ENCODE results near the gene MCM3AP.

MCM3AP gene

DNA sequence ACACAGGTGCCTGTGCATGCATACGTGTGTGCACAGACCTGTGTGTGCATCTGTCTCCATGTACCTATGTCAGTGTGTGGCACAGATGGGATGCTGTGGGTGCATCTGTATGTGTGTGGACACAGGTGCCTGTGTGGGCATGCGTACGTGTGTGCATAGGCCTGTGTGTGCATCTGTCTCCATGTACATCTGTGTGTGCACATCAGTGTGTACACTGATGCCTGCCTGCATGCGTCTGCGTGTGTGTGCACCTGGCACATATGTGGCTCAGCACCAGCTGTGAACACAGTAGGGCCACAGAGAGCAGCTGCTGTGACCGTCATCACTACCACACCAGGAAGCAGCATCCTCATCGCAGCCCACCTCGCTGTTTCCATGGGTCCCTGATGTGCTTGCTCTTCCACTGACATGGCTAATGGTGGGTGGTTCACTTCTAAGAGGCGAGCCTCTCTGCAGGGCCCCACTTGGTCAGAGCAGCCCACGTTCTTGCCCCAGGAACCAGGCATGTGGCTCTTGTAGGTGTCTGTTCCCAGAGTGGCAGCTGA, 91.5 kb downstream of the MCM3AP start:
- TF ChIP-seq, protein P1, sequence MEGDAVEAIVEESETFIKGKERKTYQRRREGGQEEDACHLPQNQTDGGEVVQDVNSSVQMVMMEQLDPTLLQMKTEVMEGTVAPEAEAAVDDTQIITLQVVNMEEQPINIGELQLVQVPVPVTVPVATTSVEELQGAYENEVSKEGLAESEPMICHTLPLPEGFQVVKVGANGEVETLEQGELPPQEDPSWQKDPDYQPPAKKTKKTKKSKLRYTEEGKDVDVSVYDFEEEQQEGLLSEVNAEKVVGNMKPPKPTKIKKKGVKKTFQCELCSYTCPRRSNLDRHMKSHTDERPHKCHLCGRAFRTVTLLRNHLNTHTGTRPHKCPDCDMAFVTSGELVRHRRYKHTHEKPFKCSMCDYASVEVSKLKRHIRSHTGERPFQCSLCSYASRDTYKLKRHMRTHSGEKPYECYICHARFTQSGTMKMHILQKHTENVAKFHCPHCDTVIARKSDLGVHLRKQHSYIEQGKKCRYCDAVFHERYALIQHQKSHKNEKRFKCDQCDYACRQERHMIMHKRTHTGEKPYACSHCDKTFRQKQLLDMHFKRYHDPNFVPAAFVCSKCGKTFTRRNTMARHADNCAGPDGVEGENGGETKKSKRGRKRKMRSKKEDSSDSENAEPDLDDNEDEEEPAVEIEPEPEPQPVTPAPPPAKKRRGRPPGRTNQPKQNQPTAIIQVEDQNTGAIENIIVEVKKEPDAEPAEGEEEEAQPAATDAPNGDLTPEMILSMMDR (IDR thresholded peaks at IDR 0.05; ENCODE audit: extremely low read depth, missing control alignments): no peak
- DNase-seq (ENCODE audit: low spot score): no peak

DNA sequence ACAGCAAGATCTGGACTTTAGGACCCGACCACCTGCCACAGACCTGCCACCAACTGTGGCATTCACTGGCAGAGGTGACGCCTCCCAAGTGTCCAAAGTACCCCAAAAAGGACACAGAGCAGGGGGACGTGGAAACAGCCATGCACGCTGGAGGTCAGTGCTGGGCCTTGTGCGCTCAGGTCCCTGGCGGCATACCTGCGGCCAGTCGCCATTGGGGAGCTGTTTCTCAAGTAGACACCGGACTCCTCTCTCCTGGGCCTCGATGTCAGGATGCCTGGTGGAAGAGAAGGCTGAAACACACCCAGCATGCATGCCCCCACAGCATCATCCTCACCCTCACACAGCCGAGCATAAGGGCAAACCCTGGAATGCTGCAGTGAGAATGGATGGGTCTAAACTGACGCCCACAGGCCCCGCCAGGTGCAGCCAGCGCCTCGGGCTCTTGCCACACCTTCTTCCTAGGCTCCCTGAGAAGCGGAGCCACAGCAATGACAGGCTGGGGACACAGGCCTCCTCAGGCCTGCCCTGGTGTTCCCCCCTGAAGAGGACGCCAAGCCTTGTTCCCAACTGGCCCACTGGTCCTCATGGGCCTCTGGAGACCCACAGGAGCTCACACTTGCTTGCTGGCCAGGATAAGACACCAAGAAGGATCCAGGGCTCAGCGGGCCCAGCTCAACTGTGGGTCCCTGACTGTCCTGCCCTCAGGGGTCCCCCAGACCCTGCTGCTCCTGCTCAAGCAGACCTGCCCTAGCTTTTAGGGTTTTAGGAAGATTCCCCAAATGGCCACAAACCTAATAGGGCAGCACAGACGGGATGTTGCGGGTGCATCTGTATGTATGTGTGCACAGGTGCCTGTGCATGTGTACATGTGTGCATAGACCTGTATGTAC, 93.5 kb downstream of the MCM3AP start:
- DNase-seq (ENCODE audit: low spot score): no peak
- TF ChIP-seq, protein P1 (IDR thresholded peaks at IDR 0.05; ENCODE audit: extremely low read depth, missing control alignments): no peak

DNA sequence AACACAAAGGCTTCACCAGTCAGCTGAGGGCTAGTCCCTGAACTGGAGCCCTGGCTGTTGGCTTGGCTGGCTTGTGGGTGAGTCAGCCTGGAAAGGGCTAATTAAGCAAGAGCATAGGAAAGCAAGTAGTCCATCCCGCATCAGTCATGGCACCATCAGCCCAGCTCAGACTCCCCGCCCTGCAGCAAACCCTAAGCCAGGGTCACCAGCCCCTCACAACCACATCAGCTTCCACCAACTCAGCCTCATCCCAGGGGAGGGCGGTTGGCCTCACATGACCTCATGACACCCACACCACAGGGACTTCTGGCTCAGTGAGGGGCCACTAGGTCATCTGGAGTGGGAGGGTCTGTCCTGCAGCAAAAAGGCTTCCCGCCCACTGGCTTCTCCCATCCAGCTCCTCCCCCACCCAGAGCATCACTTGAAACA, 94.1 kb downstream of the MCM3AP start:
- no peak for DNase-seq (ENCODE audit: low spot score)
- TF ChIP-seq, protein P1 (IDR thresholded peaks at IDR 0.05; ENCODE audit: extremely low read depth, missing control alignments): no peak

DNA sequence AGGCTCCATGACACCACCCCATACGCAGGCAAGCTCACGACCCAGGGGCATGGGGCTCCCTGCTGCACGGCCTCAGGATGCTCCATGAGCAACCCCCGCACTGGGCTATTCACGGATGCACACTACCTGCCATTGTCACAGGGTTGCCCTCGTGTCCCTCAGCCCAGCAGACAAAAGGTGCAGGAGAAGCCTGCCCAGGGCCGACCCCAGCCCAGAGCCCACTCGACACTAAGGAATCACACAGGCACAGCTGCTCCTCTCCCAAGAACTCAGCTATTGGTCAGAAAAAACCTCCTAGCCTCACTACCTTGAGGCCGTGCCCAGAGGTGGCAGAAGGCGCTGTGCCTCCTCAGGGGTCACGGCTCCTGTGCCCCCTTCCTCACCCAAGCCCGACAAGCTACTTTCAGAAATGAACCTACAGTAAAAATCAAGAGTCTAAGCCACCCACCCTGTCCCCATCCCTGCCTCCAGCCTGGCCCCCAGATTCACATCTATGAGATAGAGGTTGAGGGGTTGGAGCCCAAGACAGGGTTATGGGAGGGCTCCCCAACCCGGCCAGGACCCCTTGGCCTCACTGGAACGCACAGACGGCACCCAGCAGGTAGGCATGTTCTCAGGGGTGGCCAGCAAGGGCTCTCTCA, 94.8 kb downstream of the MCM3AP start:
- TF ChIP-seq, protein P1 (IDR thresholded peaks at IDR 0.05; ENCODE audit: extremely low read depth, missing control alignments): no peak
- no peak for DNase-seq (ENCODE audit: low spot score)

DNA sequence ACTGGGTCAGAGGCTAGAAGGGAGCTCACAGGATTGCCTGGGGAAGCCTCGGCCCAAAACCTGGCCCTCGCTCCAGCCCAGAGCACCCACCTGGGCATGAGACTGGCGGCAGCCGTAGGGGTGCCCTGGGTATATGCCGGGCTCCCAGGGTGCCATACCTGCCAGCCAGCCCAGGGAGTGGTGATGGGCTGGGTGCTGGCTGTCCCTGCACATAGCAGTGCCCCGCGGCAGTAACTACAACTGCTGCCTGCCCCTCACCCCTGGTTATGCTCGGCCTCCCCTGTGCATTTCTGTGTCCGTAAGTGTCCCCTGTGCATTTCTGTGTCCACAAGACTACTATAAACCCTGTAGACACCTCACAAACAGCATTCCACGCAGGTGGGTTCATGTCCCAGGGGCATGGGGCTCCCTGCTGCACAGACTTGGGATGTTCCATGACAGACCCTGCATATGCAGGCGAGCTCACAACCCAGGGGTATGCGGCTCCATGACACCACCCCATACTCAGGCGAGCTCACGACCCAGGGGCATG, 95.4 kb downstream of the MCM3AP start:
- no peak for DNase-seq (ENCODE audit: low spot score)
- TF ChIP-seq, protein P1 (IDR thresholded peaks at IDR 0.05; ENCODE audit: extremely low read depth, missing control alignments): no peak

DNA sequence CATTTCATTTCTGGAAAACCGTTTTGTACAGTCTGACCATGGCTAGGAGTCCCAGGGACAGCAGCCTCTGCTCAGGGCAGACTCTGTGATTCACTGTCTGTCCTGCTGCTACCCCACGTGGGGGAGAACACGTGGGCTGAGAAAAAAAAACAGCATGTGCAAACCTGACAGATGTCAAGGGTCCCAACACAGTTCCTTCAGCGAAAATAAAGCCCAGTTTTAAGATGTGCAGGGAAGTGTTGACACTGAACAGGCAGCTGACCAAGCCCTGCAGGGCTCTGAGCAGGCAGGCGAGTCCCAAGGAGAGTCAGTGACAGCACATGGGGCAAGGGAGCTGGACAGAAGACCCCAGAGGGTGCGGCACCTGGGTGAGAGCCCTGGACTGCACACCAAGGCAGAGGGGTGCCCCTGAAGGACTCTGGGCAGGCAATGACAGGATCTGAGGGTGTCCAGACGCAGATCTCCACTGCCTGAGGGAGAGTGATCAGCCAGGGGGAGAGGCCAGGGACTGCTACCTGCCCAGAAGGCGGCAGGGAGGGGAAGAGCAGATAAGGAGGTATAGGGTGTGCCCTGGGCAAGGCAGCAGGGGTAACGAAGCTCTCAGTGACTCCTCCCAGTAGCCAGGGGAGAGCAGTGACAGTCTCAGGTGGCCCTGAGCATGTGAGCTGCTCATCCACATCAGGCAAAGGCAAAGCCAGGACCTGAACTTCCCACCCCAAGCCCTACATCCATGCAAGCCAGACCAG, 96.0 kb downstream of the MCM3AP start:
- DNase-seq (ENCODE audit: low spot score): no peak

More for the DNA sequence above, 96.0 kb downstream of the MCM3AP start:
- TF ChIP-seq, protein P1 (IDR thresholded peaks at IDR 0.05; ENCODE audit: extremely low read depth, missing control alignments): no peak

Data from GM20000 (cell line).